SK-N-MC (cell line): ENCODE measurements around the gene MAPT.

ENCODE experiments used
- EZH2 ChIP-seq: fragments of 200-600 bp; sonication (generic); IDR thresholded peaks from one replicate; pipeline ENCODE4 v1.6.1; 2017; ENCODE audit warnings: antibody characterized with exemption
- FOXP2 ChIP-seq: optimal IDR thresholded peaks from 2 replicates; pipeline ENCODE3; 2011; ENCODE audit warnings: mild to moderate bottlenecking, moderate library complexity; ENCODE audit not compliant: insufficient read depth; ENCODE audit errors: extremely low read length, control extremely low read depth
- POLR2AphosphoS5 ChIP-seq: IDR thresholded peaks from 2 replicates; pipeline ENCODE4 v1.6.1; 2012; ENCODE audit warnings: mild to moderate bottlenecking, low read depth, low read length, borderline replicate concordance

DNA sequence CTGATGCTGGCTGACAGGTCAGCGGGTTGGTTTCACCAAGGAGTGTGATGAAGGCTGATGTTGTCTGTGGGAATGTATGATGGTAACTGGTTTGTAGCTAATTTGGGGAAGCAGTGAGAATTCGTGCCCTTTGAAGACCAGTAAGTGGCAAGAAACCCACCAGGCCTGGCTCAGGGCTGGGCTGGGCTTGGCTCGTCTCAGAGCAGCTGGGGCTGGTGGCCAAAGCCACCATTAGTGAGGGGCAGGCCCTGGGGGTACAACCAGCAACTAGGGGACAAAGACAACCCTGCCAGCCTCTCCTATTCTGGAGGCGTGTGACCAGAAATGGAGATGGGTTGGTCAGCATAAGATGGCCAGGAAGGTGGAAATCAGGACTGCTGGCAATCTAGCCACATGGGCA lies 91.7 kb downstream of the MAPT start:
- no peak for TF ChIP-seq EZH2
- TF ChIP-seq POLR2AphosphoS5 = no peak
- no peak for TF ChIP-seq FOXP2
